Urinary bladder (tissue), 4 donors: ENCODE results near the gene LRRC4C. TPM values are rescaled to one million over a fixed set of nuclear protein-coding genes. Genes with fewer than 3 reads are reported as not detected.

Experiments used
- DNase-seq: peaks from one replicate; pipeline ENCODE4 v3.0.0-alpha.2; 2015; ENCODE audit errors: extremely low spot score
- H3K27ac ChIP-seq: one replicate; pipeline ENCODE4 v1.5.1; 2013; ENCODE audit warnings: low read depth, mild to moderate bottlenecking, moderate library complexity
- H3K36me3 ChIP-seq: one replicate; pipeline ENCODE4 v1.6.1; 2013; ENCODE audit warnings: mild to moderate bottlenecking, moderate library complexity; ENCODE audit not compliant: insufficient read depth
- H3K4me1 ChIP-seq: one replicate; pipeline ENCODE4 v1.6.1; 2013; ENCODE audit warnings: mild to moderate bottlenecking, moderate library complexity; ENCODE audit not compliant: insufficient read depth
- H3K4me3 ChIP-seq: one replicate; pipeline ENCODE4 v1.5.1; 2013; ENCODE audit warnings: low read depth, low read length
- WGBS: extraction: QIAGEN DNeasy Blood & Tissue Kit; methylation state at CpG from one replicate; pipeline ENCODE4 v1.1.7; 2013; 5-methylcytosine and 5-hydroxymethylcytosine counted together
- polyA plus RNA-seq: library from polyadenylated mRNA; stranded (reverse); fragments of 200-250 nt; gene quantifications from one replicate; pipeline ENCODE4 v1.2.3, GENCODE V29; 2013
- total RNA-seq: library from RNA; depleted of rRNA; stranded (reverse); fragments of >200 nt; gene quantifications from one replicate; pipeline ENCODE4 v1.2.3, GENCODE V29; 2014
- donor health status: healthy with polysubstance abuse.
- donor health status: healthy.

The LRRC4C gene
- total and polyA plus RNA-seq, 2 donors: 3.0 to 7.2 TPM

DNA sequence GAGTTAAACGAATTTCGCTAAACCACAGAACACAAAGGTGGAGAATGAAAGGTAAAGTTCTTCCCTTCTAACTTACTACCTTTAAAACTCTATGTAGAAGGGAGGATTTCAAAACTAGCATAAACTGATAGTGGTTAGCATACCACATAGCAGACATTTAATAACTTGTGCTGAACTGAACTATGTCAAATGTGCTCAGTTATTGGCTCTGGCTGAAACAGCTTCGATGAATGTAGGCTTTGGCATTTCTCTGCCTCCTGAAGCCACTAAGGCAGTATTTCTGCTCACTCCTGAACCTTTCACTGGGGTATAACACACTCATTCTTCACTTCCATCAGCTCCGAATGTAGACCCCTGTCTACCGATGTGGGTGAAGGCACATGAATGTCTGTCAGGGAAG is 1188.1 kb downstream of the LRRC4C start:
- H3K4me1 ChIP-seq: no peaks in the 10 kb centered on the region
- no peak for DNase-seq
- H3K27ac ChIP-seq: no peak overlapping the region
- 86% methylated on average over 5 of the region's 5 CpGs for WGBS
- H3K4me3 ChIP-seq: no peak overlapping the region
- H3K36me3 ChIP-seq: no peaks in the 10 kb centered on the region

DNA sequence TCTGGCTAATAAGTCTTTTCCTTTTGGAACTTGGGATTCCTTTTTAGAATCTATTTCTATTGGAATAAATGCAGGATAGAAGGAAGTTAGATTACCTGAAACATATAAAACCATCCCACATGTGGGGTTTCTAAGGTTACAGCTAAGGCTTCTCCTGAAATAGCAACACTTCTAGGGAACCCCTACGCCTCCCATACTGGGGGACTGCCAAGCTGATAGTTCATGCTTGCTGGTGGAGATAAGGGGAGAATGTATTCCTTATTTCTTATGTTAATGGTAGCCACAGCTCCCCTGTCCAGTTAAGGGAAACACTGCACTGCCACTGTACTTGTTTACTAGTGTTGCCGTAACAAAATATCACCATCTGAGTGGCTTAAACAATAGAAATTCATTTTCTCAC is 1189.6 kb downstream of the LRRC4C start:
- Histone ChIP-seq H3K36me3 (no peaks in the 10 kb centered on the region), H3K4me1 (no peaks in the 10 kb centered on the region), H3K27ac (no peak overlapping the region), H3K4me3 (no peak overlapping the region)
- DNase-seq: no peak
- 80% methylated on average over 2 of the region's 2 CpGs for WGBS

DNA sequence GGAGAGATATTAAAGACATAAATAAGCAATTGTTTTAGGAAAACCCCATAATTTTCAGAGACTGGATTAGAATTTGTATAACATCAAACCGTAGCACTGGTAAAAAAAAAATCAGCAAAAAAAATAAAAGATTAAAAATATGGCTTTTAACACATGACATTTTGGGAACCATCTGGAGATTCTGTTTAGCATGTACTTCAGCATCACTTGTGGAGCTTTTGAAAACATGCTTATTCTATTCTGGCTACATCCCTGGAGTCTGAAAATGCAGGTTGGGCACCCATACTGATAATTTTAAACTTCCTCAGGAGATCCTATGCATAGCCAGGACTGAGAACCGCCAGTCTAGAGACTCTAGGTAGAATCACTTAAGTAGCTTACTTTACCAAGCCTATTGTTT is 1190.9 kb downstream of the LRRC4C start:
- WGBS: 80% methylated on average over 2 of the region's 2 CpGs

DNA sequence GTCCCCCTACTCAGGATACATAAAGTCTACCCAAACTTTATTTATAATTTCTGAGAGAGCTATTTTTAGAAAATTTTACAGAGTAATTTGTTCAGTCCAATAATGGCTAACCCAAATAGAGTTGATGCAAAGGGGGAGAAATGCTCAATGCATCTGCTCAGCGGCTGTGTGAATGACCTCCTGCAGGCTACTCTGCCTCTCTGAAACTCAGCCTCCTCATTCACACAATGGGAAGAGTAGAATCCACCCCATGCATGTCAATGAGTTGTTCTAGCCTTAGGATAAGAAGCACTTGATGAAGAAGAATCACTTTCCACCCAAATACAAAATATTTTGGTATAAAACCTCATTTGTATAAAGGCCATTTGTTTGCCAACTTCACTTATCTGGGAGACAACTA is 1204.0 kb downstream of the LRRC4C start:
- Histone ChIP-seq H3K36me3 (no peaks in the 10 kb centered on the region), H3K4me3 (no peak overlapping the region), H3K27ac (no peak overlapping the region), H3K4me1 (no peaks in the 10 kb centered on the region)
- DNase-seq: no peak
- WGBS: 81% methylated on average over 1 of the region's 1 CpG

More for the DNA sequence above, 1190.9 kb downstream of the LRRC4C start:
- no peak for DNase-seq
- Histone ChIP-seq H3K4me1 (no peaks in the 10 kb centered on the region), H3K4me3 (no peak overlapping the region), H3K36me3 (no peaks in the 10 kb centered on the region), H3K27ac (no peak overlapping the region)

DNA sequence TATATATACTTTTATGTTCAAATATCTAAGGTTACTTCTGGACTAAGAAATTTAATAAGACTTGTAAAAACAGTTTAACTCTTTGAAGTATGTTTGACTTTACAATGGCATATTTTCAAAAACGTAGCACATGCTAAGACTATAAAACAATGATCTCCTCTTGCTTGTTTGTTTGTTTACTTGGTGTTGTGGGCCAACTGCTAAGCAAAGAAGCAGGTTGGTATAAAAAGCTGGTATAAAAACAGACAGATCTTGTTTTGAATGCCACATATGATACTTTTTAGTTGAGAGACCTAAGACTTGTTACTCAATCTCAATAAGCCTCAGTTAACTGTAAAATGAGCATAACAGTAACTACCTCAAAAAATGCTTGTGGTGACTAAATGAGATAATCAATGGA is 1206.3 kb downstream of the LRRC4C start:
- 62% methylated on average over 1 of the region's 1 CpG for WGBS
- no peaks in the 10 kb centered on the region for H3K36me3 ChIP-seq
- no peak for DNase-seq
- H3K4me1 ChIP-seq: no peaks in the 10 kb centered on the region
- no peak overlapping the region for H3K27ac ChIP-seq
- H3K4me3 ChIP-seq: no peak overlapping the region

DNA sequence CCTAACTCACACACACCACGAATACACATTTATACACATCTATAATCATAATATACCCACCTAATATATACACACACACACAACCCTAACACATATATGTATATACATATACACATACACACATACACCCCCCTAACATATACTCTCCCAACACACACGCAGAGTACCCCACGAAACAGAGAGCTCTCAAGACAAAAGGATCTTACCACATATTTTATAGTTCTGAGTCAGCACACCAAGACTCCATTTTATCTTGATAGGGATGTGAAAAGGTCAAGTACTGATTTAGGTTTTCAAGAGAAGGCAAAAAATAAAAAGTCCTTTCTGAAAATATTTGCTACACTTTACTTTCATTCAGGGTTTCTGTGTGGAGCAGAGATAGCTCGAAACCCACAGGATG is 1207.2 kb downstream of the LRRC4C start:
- no peaks in the 10 kb centered on the region for H3K4me1 ChIP-seq

DNA sequence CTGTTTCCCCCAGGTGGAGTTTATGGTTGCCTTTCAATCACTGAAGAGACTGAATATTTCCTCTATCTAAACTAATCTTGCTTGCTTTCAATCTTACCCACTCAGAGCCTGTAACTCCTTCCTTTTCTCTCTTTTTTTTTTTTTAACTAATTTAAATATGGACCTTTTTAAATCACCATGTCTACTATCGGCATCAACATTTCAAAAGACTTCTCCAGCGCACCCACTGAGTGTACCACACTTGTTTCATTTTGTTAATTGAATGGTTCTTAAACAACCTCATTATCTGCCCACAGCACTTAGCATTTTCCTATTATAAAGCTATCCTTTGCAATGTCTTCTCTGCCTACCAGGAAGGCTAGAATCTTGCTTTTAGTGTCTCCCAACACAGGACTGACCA is 1212.5 kb downstream of the LRRC4C start:
- WGBS: 53% methylated on average over 2 of the region's 2 CpGs
- Histone ChIP-seq H3K36me3 (no peaks in the 10 kb centered on the region), H3K4me3 (no peak overlapping the region), H3K27ac (no peak overlapping the region), H3K4me1 (no peaks in the 10 kb centered on the region)
- DNase-seq: no peak

More for the DNA sequence above, 1207.2 kb downstream of the LRRC4C start:
- Histone ChIP-seq H3K36me3 (no peaks in the 10 kb centered on the region), H3K4me3 (no peak overlapping the region), H3K27ac (no peak overlapping the region)
- no peak for DNase-seq
- WGBS: 76% methylated on average over 4 of the region's 4 CpGs

DNA sequence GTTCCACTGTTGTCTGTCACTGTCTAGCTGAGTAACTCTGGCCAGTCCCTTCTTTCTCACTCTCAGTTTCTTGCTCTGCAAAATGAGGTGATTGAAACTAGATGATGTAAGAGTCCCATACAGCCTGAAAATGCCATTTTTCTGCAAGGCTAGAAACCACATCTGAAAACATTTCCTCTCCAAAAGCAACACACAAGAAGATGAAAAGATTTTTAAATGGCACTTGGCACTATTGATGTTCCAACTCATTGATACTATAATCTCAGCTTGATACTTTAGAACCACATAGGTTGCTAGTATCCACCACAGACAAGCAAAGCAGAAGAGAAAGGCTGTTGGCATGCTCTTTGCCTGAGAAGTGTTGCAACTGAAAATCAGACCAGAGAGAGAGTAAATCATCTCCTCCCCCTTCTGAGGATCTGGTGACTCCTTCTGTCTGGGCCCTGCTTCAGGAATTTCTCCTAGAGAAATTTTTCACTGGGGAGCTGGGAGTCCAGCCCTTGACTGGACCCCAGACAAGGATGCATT is 1217.9 kb downstream of the LRRC4C start:
- no peak for DNase-seq
- Histone ChIP-seq H3K4me3 (no peak overlapping the region), H3K36me3 (no peaks in the 10 kb centered on the region), H3K27ac (no peak overlapping the region), H3K4me1 (no peaks in the 10 kb centered on the region)

DNA sequence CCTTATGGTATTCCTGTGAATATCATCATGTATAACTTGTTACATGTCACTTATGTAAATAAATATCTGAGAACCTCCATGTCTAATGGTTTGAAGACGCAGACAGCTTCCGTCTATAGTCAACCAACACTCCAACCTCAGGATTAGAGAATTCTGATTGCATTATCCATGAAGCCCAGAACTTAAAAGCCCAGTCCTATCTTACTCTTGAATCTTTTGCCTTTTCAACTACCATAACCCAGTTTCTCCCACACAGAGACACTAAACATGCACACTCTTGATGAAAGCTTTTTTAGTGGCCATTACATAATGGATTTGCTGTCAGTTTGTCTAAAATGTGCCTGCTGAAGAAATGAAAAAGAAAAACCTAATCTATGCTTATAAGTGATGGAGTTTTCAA is 1219.2 kb downstream of the LRRC4C start:
- WGBS: 89% methylated on average over 2 of the region's 2 CpGs
- DNase-seq: no peak
- H3K4me3 ChIP-seq: no peak overlapping the region
- H3K4me1 ChIP-seq: no peaks in the 10 kb centered on the region
- H3K27ac ChIP-seq: no peak overlapping the region
- H3K36me3 ChIP-seq: no peaks in the 10 kb centered on the region

DNA sequence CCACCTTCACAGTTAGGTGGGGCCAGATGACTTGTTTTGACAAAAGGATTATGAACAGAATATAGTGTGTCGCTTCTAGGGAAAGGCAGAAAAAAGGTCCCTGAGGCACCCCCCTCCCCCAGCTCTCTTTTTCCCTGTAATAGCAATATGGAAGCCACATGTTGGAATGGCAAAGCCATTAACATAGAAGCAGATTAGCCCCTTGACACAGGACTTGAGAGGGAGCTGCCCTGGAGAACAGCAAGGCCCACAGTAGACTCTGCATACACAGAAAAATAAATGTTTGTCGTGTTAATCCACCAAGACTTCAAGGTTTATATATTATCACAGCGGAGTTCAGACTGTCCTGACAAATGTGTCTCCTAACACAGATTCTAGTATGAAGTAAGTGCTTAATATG is 1222.9 kb downstream of the LRRC4C start:
- no peak overlapping the region for H3K4me3 ChIP-seq
- no peak for DNase-seq
- no peaks in the 10 kb centered on the region for H3K36me3 ChIP-seq
- no peak overlapping the region for H3K27ac ChIP-seq
- WGBS: 80% methylated on average over 3 of the region's 3 CpGs
- H3K4me1 ChIP-seq: no peaks in the 10 kb centered on the region

DNA sequence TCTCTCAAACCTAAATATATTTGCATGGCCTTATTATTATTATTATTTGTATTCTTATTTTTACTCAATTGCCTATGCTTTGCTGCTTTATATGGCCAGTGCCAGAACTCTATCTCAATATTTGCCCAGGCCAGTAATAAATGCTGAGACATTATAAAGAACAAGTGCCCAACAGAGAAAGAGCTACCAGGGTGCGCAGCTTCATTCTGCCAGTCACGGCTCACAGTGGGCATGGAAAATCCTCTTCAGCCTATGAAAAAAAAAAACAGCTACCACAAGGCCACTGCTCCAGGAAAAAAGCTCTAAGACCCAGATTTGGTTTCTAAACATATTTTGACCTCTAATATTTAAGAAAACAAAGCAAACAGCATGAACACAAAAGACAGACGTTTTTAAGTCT is 1223.6 kb downstream of the LRRC4C start:
- DNase-seq: no peak
- WGBS: 71% methylated on average over 3 of the region's 3 CpGs
- no peaks in the 10 kb centered on the region for H3K4me1 ChIP-seq
- no peak overlapping the region for H3K4me3 ChIP-seq
- H3K27ac ChIP-seq: no peak overlapping the region
- H3K36me3 ChIP-seq: no peaks in the 10 kb centered on the region

DNA sequence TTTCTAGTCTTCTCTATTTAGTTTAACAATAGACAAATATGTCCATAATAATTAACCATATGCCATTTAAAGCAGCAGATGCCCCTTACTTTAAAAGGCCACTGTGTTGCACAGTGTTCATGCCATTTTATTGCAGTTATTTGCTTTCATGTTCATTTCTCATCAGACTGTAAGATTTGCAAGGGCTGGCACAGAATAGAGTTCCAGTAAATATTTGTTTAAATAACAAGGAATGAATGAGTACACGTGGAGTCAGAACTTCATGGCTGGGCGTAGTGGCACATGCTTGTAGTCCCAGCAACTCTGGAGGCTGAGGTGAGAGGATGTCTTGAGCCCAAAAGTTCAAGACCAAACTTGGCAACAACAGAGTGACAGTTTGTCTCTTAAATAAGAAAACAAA is 1228.6 kb downstream of the LRRC4C start:
- Histone ChIP-seq H3K4me1 (no peaks in the 10 kb centered on the region), H3K4me3 (no peak overlapping the region), H3K36me3 (no peaks in the 10 kb centered on the region), H3K27ac (no peak overlapping the region)
- 74% methylated on average over 2 of the region's 2 CpGs for WGBS
- no peak for DNase-seq

DNA sequence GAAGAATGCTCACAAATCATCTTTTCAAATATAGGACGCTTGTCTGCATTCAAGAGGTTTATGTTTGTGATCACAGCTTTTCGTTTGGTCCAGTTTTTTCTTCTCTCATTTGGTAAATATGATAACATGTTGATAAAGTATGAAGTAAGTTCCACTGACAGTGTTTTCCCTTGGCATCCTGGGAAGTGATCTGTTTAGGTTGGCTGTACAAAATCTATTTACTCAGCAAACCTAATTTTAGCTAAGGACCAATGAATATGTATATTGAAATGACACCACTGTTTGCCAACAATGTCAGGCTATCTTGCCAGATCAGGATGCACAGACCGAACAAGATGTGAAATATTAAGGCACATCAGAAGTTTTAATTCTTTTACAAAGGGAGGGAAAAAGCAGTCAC is 1230.8 kb downstream of the LRRC4C start:
- no peak overlapping the region for H3K4me3 ChIP-seq
- no peak overlapping the region for H3K27ac ChIP-seq
- DNase-seq: no peak
- H3K4me1 ChIP-seq: no peaks in the 10 kb centered on the region
- H3K36me3 ChIP-seq: no peaks in the 10 kb centered on the region
- WGBS: 55% methylated on average over 3 of the region's 3 CpGs

DNA sequence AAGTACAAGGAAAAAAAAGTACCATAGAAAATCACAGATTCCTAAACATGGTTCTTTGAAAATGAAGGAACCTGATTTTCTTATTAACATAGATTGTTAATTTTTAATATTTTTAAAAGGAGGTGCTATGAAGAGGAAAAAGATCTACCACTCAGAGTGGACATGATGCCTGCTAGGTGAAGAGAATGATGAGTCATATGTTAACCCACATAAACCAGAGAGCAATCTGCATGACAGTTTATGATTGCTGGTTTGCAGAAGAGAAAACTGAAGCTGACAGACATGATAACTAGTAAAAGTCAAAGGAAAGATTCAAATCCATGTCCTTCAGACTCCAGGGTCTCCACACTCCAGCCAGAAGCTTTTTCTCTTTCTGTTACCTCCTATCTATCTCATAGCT is 1231.7 kb downstream of the LRRC4C start:
- no peak for DNase-seq
- H3K4me3 ChIP-seq: no peak overlapping the region
- no peak overlapping the region for H3K27ac ChIP-seq
- no peaks in the 10 kb centered on the region for H3K4me1 ChIP-seq
- no peaks in the 10 kb centered on the region for H3K36me3 ChIP-seq

DNA sequence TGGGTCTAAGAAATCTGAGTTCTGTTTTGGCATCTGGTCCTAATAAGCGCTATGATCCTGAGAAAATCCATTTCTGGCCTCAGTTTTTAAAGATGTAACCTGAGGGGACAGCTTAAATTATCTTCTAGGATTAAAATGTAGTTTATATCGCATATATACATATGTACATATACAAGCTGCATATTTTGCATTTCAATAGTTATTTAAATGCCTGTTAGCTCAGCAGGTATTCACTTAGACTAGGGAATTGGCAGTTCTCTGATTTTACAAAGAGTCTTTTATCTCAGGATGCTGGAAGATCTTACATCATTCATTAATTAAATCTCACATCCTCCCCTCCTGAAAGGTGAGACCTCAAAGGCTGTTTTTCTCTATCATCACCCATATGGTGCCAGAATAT is 1232.8 kb downstream of the LRRC4C start:
- no peak overlapping the region for H3K4me3 ChIP-seq
- H3K36me3 ChIP-seq: no peaks in the 10 kb centered on the region
- DNase-seq: no peak
- H3K27ac ChIP-seq: no peak overlapping the region
- WGBS: 36% methylated on average over 2 of the region's 2 CpGs
- no peaks in the 10 kb centered on the region for H3K4me1 ChIP-seq
